GM18511 (cell line): Measurements from ENCODE around the gene KYAT1.

Source experiments
- ATAC-seq: cut with Tn5 transposase; IDR thresholded peaks from one replicate; pipeline ENCODE4 v1.9.1; 2021; ENCODE audit warnings: mild to moderate bottlenecking, moderate library complexity; ENCODE audit not compliant: unreplicated experiment

Gene KYAT1

GRCh38 chr9:128786681-128787601 lies 94.8 kb downstream of the KYAT1 start, which contains the start of gene TBC1D13:
TSS of gene TBC1D13 (plus strand) at chr9:128787253. CDS start at chr9:128787354, 101 bp downstream.
- ATAC-seq: peak; percentile 92

- no peak for ATAC-seq
Observed at GRCh38 chr9:128785427-128785826, 96.3 kb downstream of the KYAT1 start.
